ENCODE measurements around the gene IL13RA1. TPM values are rescaled to one million over a fixed set of nuclear protein-coding genes. Genes with fewer than 3 reads are reported as not detected.
"Not testable (repeated sequence)": the region's sequence is repeated elsewhere in the genome, so short reads cannot be mapped to it uniquely, and the experiment has no call there.

IL13RA1 gene
- 15.1 and 16.6 TPM in 2 replicates for total RNA-seq (2014; rRNA removed; shearing (Covaris generic))

DNA sequence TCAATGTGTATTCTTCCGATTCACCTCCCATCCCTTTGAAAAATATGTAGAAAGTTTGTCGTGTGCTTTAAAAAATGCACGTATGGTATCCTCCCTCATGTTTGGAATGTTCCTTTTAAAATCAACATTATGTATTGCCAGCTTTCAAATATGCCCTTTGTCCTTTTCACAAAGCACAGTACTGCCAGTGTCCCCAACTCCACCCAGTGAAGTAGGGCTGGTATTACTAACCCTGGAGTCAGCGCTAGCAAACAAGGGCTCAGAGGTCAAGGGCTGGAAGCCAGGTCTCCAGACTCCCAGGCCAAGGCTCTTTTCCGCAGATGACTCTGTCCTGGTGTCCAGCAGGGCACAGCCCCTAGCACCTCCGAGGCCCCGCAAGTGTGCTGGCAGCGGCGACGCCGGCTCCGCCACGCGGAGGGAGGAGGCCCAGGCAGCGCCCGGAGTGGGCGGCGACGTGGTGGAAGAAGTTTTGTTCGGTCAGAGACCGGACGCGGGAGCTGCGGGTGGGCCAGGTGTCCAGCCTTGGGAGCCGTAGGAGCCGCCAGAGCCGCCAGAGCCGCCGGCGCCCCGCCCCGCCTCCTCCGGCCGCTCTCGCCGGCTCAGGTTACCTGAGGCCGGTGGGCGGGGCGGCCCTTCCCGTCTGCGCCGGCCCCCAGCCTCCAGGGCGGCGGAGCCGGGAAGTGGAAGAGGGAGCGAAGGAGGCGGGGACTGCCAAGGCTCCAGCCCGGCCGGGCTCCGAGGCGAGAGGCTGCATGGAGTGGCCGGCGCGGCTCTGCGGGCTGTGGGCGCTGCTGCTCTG lies at the start of gene IL13RA1:
IL13RA1 (plus strand) TSS at position 720 of the 799 bp plus-strand sequence; CDS start at position 753, 33 bp downstream.
- peak; percentile 96 for DNase-seq
- H3K36me3 ChIP-seq (replicated peaks; ENCODE audit: control insufficient read depth, insufficient read depth, low read length) = no peaks in the 10 kb centered on the region

GRCh38 chrX:118679290-118679689 lies 48.1 kb upstream of the IL13RA1 start:
- Histone ChIP-seq H3K36me3 (replicated peaks; ENCODE audit: control insufficient read depth, insufficient read depth, low read length) (no peaks in the 10 kb centered on the region), H3K4me3 (ENCODE audit: insufficient read depth, low read depth, low read length) (no peak overlapping the region), H3K27me3 (ENCODE audit: control insufficient read depth, insufficient read depth, low read length) (no peaks in the 10 kb centered on the region)
- DNase-seq = no peak

More for the DNA sequence above, at the start of gene IL13RA1:
- Histone ChIP-seq H3K27me3 (ENCODE audit: control insufficient read depth, insufficient read depth, low read length) (peaks cover 15% of the 10 kb centered on the region), H3K4me3 (ENCODE audit: insufficient read depth, low read depth, low read length) (peak within 1 kb of the TSS; percentile 68)

GRCh38 chrX:118682258-118683014 lies 45.0 kb upstream of the IL13RA1 start:
- H3K36me3 ChIP-seq (replicated peaks; ENCODE audit: control insufficient read depth, insufficient read depth, low read length) = no peaks in the 10 kb centered on the region
- no peak overlapping the region for H3K4me3 ChIP-seq (ENCODE audit: insufficient read depth, low read depth, low read length)
- no peak for DNase-seq
- no peaks in the 10 kb centered on the region for H3K27me3 ChIP-seq (ENCODE audit: control insufficient read depth, insufficient read depth, low read length)

- Histone ChIP-seq H3K4me3 (ENCODE audit: insufficient read depth, low read depth, low read length) (no peak overlapping the region), H3K36me3 (replicated peaks; ENCODE audit: control insufficient read depth, insufficient read depth, low read length) (no peaks in the 10 kb centered on the region), H3K27me3 (ENCODE audit: control insufficient read depth, insufficient read depth, low read length) (no peaks in the 10 kb centered on the region)
- DNase-seq = no peak
These were observed 42.0 kb upstream of the IL13RA1 start for GRCh38 chrX:118685393-118685792.

DNA sequence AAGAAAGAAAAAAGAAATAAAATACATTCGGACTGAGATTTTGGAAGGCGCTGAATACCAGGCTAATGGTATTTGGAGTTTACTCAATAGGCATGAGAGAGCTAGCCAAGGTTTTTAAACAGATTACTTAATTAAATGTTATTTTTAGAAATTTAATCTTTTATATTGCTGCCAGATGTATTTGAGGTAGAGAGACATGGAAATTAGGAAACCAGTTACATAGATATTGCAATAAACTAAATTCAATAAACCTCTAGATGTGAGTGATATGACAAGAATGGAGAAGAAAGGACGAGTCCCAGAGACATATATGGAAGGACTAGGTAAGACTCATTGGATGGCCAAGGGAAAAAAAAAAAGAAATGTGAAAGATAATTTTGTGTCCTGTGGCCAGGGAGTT lies 38.5 kb upstream of the IL13RA1 start:
- no peaks in the 10 kb centered on the region for H3K36me3 ChIP-seq (replicated peaks; ENCODE audit: control insufficient read depth, insufficient read depth, low read length)
- no peak for DNase-seq
- H3K4me3 ChIP-seq (ENCODE audit: insufficient read depth, low read depth, low read length) = no peak overlapping the region
- no peaks in the 10 kb centered on the region for H3K27me3 ChIP-seq (ENCODE audit: control insufficient read depth, insufficient read depth, low read length)

DNA sequence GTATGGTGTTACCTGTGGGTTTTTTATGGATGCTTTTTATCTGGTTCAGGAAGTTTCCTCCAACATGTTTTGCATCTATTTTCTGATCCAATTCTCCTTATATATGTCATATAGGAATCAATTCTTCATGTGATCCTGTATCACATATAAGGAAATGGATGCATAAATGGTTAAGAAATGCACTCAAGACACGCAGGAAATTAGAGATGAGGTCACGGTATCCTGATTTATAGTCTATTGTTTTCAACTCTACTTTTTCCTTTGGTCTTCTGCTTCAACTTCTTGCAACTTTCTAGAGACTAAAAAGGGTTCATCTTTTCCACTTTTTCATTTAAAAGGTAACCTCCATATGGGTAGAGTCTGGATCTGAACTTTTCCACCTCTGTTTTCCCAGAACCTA lies 33.6 kb upstream of the IL13RA1 start:
- H3K4me3 ChIP-seq (ENCODE audit: insufficient read depth, low read depth, low read length) = no peak overlapping the region
- H3K27me3 ChIP-seq (ENCODE audit: control insufficient read depth, insufficient read depth, low read length) = no peaks in the 10 kb centered on the region
- no peaks in the 10 kb centered on the region for H3K36me3 ChIP-seq (replicated peaks; ENCODE audit: control insufficient read depth, insufficient read depth, low read length)
- DNase-seq = no peak

GRCh38 chrX:118694638-118695037 lies 32.8 kb upstream of the IL13RA1 start:
- no peaks in the 10 kb centered on the region for H3K36me3 ChIP-seq (replicated peaks; ENCODE audit: control insufficient read depth, insufficient read depth, low read length)
- no peak for DNase-seq
- no peak overlapping the region for H3K4me3 ChIP-seq (ENCODE audit: insufficient read depth, low read depth, low read length)
- H3K27me3 ChIP-seq (ENCODE audit: control insufficient read depth, insufficient read depth, low read length) = no peaks in the 10 kb centered on the region

- Histone ChIP-seq H3K4me3 (ENCODE audit: insufficient read depth, low read depth, low read length) (no peak overlapping the region), H3K27me3 (ENCODE audit: control insufficient read depth, insufficient read depth, low read length) (no peaks in the 10 kb centered on the region), H3K36me3 (replicated peaks; ENCODE audit: control insufficient read depth, insufficient read depth, low read length) (no peaks in the 10 kb centered on the region)
- DNase-seq = no peak
These were observed 28.8 kb upstream of the IL13RA1 start for GRCh38 chrX:118698516-118699170.

GRCh38 chrX:118702741-118703140 lies 24.7 kb upstream of the IL13RA1 start:
- no peaks in the 10 kb centered on the region for H3K36me3 ChIP-seq (replicated peaks; ENCODE audit: control insufficient read depth, insufficient read depth, low read length)
- DNase-seq = no peak

DNA sequence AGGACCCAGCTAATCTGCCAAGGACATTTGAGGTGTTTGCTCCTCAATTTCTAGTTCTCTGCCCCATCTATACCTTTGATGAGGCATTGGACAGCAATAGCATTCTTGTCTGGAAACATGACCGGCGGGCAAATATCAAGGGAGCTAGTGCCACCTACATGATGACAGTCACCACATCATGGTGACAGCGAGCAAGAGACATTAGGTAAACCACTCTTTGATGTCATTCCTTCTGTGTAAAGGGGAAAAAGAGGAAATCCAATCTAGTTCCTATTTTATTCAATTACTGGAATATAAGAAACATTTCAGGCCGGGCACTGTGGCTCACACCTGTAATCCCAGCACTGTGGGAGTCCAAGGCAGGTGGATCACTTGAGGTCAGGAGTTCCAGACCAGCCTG lies 20.7 kb upstream of the IL13RA1 start:
- H3K36me3 ChIP-seq (replicated peaks; ENCODE audit: control insufficient read depth, insufficient read depth, low read length) = no peaks in the 10 kb centered on the region
- no peak for DNase-seq
- H3K27me3 ChIP-seq (ENCODE audit: control insufficient read depth, insufficient read depth, low read length) = no peaks in the 10 kb centered on the region
- H3K4me3 ChIP-seq (ENCODE audit: insufficient read depth, low read depth, low read length) = no peak overlapping the region

More at GRCh38 chrX:118702741-118703140, 24.7 kb upstream of the IL13RA1 start:
- Histone ChIP-seq H3K4me3 (ENCODE audit: insufficient read depth, low read depth, low read length) (no peak overlapping the region), H3K27me3 (ENCODE audit: control insufficient read depth, insufficient read depth, low read length) (no peaks in the 10 kb centered on the region)

DNA sequence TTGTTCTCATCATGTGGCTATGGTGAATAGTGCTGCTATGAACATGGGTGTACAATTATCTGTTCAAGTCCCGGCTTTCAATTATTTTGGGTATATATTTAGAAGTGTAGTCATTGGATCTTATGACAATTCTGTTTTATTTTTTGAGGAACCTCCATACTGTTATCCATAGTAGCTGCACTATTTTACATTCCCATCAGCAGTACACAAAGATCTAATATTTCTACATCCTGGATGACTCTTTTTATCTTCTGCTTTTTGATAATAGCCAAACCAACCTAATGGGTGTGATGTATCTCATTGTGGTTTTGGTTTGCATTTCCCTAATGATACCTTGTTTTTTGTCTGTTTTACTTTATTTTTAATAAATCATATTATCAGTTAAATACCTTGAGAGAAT lies 12.9 kb upstream of the IL13RA1 start:
- no peak for DNase-seq
- Histone ChIP-seq H3K4me3 (ENCODE audit: insufficient read depth, low read depth, low read length) (no peak overlapping the region), H3K27me3 (ENCODE audit: control insufficient read depth, insufficient read depth, low read length) (no peaks in the 10 kb centered on the region), H3K36me3 (replicated peaks; ENCODE audit: control insufficient read depth, insufficient read depth, low read length) (no peaks in the 10 kb centered on the region)

- H3K4me3 ChIP-seq (ENCODE audit: insufficient read depth, low read depth, low read length); DNase-seq; H3K27me3 ChIP-seq (ENCODE audit: control insufficient read depth, insufficient read depth, low read length); H3K36me3 ChIP-seq (replicated peaks; ENCODE audit: control insufficient read depth, insufficient read depth, low read length): not testable (repeated sequence)
These were observed 11.5 kb upstream of the IL13RA1 start for GRCh38 chrX:118715917-118716316.

DNA sequence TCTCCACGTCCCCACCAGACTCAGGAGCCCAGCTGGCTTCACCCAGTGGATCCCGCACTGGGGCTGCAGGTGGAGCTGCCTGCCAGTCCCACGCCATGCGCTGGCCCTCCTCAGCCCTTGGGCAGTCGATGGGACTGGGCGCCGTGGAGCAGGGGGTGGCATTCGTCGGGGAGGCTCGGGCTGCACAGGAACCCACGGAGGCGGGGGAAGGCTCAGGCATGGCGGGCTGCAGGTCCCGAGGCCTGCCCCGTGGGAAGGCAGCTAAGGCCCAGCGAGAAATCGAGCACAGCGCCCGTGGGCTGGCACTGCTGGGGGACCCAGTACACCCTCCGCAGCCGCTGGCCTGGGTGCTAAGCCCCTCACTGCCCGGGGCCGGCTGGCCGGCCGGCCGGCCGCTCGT lies 10.6 kb upstream of the IL13RA1 start:
- not testable (repeated sequence) for DNase-seq; H3K4me3 ChIP-seq (ENCODE audit: insufficient read depth, low read depth, low read length)

DNA sequence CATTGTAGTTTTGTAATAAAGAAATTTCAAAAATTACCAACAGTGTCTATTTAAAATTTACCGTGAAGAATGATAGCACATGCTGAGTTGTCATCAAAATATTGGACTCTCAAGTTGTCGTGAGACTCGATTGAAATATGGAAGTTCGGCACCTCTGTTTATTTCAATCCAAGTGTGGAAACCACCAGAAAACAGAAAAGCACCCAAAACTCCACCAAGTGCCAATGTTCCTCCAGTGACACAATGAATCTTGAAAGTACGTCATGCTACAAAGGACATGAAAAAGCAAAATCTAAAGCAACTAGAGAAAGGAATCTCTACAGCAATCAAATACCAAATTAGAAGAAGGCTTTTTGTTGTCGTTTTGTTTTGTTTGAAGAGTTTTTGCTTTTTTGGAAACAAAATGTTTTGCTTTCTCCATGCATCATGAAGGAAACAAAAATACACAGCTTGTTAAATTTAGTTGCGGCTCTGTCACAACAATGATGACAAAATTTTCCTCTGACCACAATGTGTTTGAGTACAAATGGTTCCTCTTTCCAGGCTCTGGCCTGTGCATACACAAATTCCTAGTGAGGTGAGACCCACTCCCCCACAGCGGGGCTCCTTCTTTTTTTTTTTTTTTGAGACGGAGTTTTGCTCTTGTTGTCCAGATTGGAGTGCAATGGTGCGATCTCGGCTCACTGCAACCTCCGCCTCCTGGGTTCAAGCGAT lies 9.6 kb upstream of the IL13RA1 start:
- Histone ChIP-seq H3K27me3 (ENCODE audit: control insufficient read depth, insufficient read depth, low read length) (no peaks in the 10 kb centered on the region), H3K4me3 (ENCODE audit: insufficient read depth, low read depth, low read length) (no peak overlapping the region), H3K36me3 (replicated peaks; ENCODE audit: control insufficient read depth, insufficient read depth, low read length) (no peaks in the 10 kb centered on the region)
- no peak for DNase-seq

More for the DNA sequence above, 10.6 kb upstream of the IL13RA1 start:
- not testable (repeated sequence) for H3K36me3 ChIP-seq (replicated peaks; ENCODE audit: control insufficient read depth, insufficient read depth, low read length); H3K27me3 ChIP-seq (ENCODE audit: control insufficient read depth, insufficient read depth, low read length)

Measured in H7 (cell line).